GM19324 (cell line): Measurements from ENCODE around the gene FLT3.
"Not testable (repeated sequence)": the region's sequence is repeated elsewhere in the genome, so short reads cannot be mapped to it uniquely, and the experiment has no call there.

Source experiments
- ATAC-seq: cut with Tn5 transposase; IDR thresholded peaks from one replicate; pipeline ENCODE4 v1.9.1; 2021; ENCODE audit warnings: mild to moderate bottlenecking, moderate library complexity; ENCODE audit not compliant: unreplicated experiment, low FRiP score

FLT3 gene

GRCh38 chr13:28100150-28101121, at the start of gene FLT3:
Gene FLT3, minus strand, starts transcription at chr13:28100576. Its CDS starts 66 bp downstream, at chr13:28100510.
- no peak for ATAC-seq

GRCh38 chr13:28147495-28147894, 47.1 kb upstream of the FLT3 start:
- no peak for ATAC-seq

- ATAC-seq = no peak
Observed at GRCh38 chr13:28145049-28145448, 44.7 kb upstream of the FLT3 start.

GRCh38 chr13:28141542-28141941, 41.2 kb upstream of the FLT3 start:
- not testable (repeated sequence) for ATAC-seq

GRCh38 chr13:28140433-28141125, 40.2 kb upstream of the FLT3 start:
- ATAC-seq = no peak

GRCh38 chr13:28138756-28139470, 38.5 kb upstream of the FLT3 start:
- ATAC-seq = peak; percentile 49

- peak; percentile 81 for ATAC-seq
Observed at GRCh38 chr13:28138012-28138755, 37.8 kb upstream of the FLT3 start, which contains the start of gene PAN3. Gene PAN3, plus strand, starts transcription at chr13:28138545. Its CDS starts 113 bp downstream, at chr13:28138658.

GRCh38 chr13:28137596-28137995, 37.2 kb upstream of the FLT3 start:
- no peak for ATAC-seq

- ATAC-seq = no peak
Observed at GRCh38 chr13:28136916-28137315, 36.5 kb upstream of the FLT3 start.

GRCh38 chr13:28131646-28132045, 31.3 kb upstream of the FLT3 start:
- ATAC-seq = no peak

- no peak for ATAC-seq
Observed at GRCh38 chr13:28129911-28130693, 29.7 kb upstream of the FLT3 start.

- ATAC-seq = no peak
Observed at GRCh38 chr13:28128926-28129325, 28.6 kb upstream of the FLT3 start.

GRCh38 chr13:28128030-28128429, 27.7 kb upstream of the FLT3 start:
- ATAC-seq = no peak

- ATAC-seq = no peak
Observed at GRCh38 chr13:28121224-28121623, 20.8 kb upstream of the FLT3 start.

GRCh38 chr13:28120317-28120716, 19.9 kb upstream of the FLT3 start:
- ATAC-seq = no peak

GRCh38 chr13:28117689-28118377, 17.5 kb upstream of the FLT3 start:
- ATAC-seq = no peak

- ATAC-seq = no peak
Observed at GRCh38 chr13:28116736-28117135, 16.4 kb upstream of the FLT3 start.

- no peak for ATAC-seq
Observed at GRCh38 chr13:28110414-28110813, 10.0 kb upstream of the FLT3 start.

GRCh38 chr13:28106976-28107375, 6.6 kb upstream of the FLT3 start:
- no peak for ATAC-seq
